ENCODE data around the gene PRELP. TPM values are rescaled to one million over a fixed set of nuclear protein-coding genes. Genes with fewer than 3 reads are reported as not detected.

PRELP gene
- total and polyA plus RNA-seq, 10 of the 15 experiments (the other 5 are each of a cell fraction or from before 2014, with no cell fraction given): 0.03 to 0.05 TPM; not detected in 8

DNA sequence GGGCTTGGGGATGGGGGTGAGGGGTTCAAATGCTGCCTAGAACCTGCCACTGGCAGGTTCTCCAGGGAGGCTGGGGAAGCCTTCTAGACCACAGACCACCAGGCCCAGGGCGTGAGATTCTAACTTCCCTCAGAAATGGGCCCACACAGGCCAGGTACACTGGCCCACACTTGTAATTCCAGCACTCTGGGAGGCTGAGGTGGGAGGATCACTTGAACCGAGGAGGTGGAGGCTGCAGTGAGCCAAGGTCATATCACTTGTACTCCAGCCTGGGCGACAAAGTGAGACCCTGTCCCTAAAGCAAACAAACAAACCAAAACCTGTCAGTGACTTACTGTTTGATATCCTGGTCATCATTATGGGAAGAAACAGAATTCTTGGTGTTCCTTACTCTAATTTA lies 50.1 kb downstream of the PRELP start:
- WGBS (ENCODE audit: insufficient coverage, insufficient replicate concordance, low lambda C conversion rate, missing lambda C conversion rate): 6% methylated on average over 3 of the region's 3 CpGs
- TF ChIP-seq RAD21 (IDR thresholded peaks at IDR 0.05; ENCODE audit: insufficient read depth, low read depth, low read length): no peak
- TF ChIP-seq, protein P1, sequence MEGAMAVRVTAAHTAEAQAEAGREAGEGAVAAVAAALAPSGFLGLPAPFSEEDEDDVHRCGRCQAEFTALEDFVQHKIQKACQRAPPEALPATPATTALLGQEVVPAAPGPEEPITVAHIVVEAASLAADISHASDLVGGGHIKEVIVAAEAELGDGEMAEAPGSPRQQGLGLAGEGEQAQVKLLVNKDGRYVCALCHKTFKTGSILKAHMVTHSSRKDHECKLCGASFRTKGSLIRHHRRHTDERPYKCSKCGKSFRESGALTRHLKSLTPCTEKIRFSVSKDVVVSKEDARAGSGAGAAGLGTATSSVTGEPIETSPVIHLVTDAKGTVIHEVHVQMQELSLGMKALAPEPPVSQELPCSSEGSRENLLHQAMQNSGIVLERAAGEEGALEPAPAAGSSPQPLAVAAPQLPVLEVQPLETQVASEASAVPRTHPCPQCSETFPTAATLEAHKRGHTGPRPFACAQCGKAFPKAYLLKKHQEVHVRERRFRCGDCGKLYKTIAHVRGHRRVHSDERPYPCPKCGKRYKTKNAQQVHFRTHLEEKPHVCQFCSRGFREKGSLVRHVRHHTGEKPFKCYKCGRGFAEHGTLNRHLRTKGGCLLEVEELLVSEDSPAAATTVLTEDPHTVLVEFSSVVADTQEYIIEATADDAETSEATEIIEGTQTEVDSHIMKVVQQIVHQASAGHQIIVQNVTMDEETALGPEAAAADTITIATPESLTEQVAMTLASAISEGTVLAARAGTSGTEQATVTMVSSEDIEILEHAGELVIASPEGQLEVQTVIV (IDR thresholded peaks at IDR 0.05; ENCODE audit: borderline replicate concordance, partially characterized antibody): no peak
- TF ChIP-seq MYB (IDR thresholded peaks at IDR 0.05; ENCODE audit: borderline replicate concordance, low read depth, low read length): no peak
- no peak for TF ChIP-seq POLR2AphosphoS5 (IDR thresholded peaks at IDR 0.05; ENCODE audit: low read length)
- no peak for TF ChIP-seq HDGF (IDR thresholded peaks at IDR 0.05)
- TF ChIP-seq, protein P2, sequence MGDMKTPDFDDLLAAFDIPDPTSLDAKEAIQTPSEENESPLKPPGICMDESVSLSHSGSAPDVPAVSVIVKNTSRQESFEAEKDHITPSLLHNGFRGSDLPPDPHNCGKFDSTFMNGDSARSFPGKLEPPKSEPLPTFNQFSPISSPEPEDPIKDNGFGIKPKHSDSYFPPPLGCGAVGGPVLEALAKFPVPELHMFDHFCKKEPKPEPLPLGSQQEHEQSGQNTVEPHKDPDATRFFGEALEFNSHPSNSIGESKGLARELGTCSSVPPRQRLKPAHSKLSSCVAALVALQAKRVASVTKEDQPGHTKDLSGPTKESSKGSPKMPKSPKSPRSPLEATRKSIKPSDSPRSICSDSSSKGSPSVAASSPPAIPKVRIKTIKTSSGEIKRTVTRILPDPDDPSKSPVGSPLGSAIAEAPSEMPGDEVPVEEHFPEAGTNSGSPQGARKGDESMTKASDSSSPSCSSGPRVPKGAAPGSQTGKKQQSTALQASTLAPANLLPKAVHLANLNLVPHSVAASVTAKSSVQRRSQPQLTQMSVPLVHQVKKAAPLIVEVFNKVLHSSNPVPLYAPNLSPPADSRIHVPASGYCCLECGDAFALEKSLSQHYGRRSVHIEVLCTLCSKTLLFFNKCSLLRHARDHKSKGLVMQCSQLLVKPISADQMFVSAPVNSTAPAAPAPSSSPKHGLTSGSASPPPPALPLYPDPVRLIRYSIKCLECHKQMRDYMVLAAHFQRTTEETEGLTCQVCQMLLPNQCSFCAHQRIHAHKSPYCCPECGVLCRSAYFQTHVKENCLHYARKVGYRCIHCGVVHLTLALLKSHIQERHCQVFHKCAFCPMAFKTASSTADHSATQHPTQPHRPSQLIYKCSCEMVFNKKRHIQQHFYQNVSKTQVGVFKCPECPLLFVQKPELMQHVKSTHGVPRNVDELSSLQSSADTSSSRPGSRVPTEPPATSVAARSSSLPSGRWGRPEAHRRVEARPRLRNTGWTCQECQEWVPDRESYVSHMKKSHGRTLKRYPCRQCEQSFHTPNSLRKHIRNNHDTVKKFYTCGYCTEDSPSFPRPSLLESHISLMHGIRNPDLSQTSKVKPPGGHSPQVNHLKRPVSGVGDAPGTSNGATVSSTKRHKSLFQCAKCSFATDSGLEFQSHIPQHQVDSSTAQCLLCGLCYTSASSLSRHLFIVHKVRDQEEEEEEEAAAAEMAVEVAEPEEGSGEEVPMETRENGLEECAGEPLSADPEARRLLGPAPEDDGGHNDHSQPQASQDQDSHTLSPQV (IDR thresholded peaks at IDR 0.05): no peak
- TF ChIP-seq ZNF384 (IDR thresholded peaks at IDR 0.05; ENCODE audit: borderline replicate concordance, low read depth, low read length): no peak
- TF ChIP-seq, protein P3, sequence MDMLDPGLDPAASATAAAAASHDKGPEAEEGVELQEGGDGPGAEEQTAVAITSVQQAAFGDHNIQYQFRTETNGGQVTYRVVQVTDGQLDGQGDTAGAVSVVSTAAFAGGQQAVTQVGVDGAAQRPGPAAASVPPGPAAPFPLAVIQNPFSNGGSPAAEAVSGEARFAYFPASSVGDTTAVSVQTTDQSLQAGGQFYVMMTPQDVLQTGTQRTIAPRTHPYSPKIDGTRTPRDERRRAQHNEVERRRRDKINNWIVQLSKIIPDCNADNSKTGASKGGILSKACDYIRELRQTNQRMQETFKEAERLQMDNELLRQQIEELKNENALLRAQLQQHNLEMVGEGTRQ (IDR thresholded peaks at IDR 0.05; ENCODE audit: borderline replicate concordance, low read depth, low read length): no peak
- no peak for TF ChIP-seq WRNIP1 (IDR thresholded peaks at IDR 0.05; ENCODE audit: borderline replicate concordance, low read depth, low read length)
- TF ChIP-seq, protein P4, sequence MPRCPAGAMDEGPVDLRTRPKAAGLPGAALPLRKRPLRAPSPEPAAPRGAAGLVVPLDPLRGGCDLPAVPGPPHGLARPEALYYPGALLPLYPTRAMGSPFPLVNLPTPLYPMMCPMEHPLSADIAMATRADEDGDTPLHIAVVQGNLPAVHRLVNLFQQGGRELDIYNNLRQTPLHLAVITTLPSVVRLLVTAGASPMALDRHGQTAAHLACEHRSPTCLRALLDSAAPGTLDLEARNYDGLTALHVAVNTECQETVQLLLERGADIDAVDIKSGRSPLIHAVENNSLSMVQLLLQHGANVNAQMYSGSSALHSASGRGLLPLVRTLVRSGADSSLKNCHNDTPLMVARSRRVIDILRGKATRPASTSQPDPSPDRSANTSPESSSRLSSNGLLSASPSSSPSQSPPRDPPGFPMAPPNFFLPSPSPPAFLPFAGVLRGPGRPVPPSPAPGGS (IDR thresholded peaks at IDR 0.05; ENCODE audit: borderline replicate concordance, insufficient read depth, low read depth, low read length, poor library complexity, severe bottlenecking): no peak
- TF ChIP-seq SMAD1 (IDR thresholded peaks at IDR 0.05; ENCODE audit: low read depth, partially characterized antibody): no peak
- no peak for TF ChIP-seq SMC3 (IDR thresholded peaks at IDR 0.05; ENCODE audit: borderline replicate concordance, low read length)
- Histone ChIP-seq H3K36me3 (ENCODE audit: control insufficient read depth in 2 of 2, insufficient read depth in 2 of 2, low read length in 1 of 2) (no peaks in the 10 kb centered on the region), H3K9ac (ENCODE audit: control insufficient read depth, insufficient read depth, low read length) (no peak overlapping the region), H3K4me3 (no peak overlapping the region), H3K27ac (ENCODE audit: control insufficient read depth, insufficient read depth) (no peak overlapping the region), H3K4me1 (ENCODE audit: control insufficient read depth, insufficient read depth, low read length) (no peaks in the 10 kb centered on the region), H3K27me3 (replicated peaks in 1 of 2; ENCODE audit: control insufficient read depth in 2 of 2, insufficient read depth in 2 of 2, low read length in 1 of 2) (no peaks in the 10 kb centered on the region; a peak in 2 of 4 replicates), H3K9me3 (replicated peaks; ENCODE audit: control insufficient read depth, insufficient read depth, low read length) (no peaks in the 10 kb centered on the region), H3K79me2 (ENCODE audit: control insufficient read depth, insufficient read depth, low read length) (no peaks in the 10 kb centered on the region), H3K4me2 (ENCODE audit: control insufficient read depth, insufficient read depth) (no peak overlapping the region), H4K20me1 (ENCODE audit: control insufficient read depth, insufficient read depth) (no peaks in the 10 kb centered on the region), H2AFZ (ENCODE audit: control insufficient read depth, low read depth, low read length) (no peak overlapping the region)
- no peak for FAIRE-seq
- SMC1A ChIA-PET (ENCODE audit: uncharacterized antibody, unreplicated experiment): no interaction called here
- POLR2A ChIA-PET: interaction anchor here (0.6 kb wide), 1 partner anchor 226 kb away, joined by 9 read pairs; no protein-coding TSS in a partner anchor
- in situ Hi-C loops (cut with MboI) (no loop called here), intact Hi-C loops (cut with micrococcal nuclease; ENCODE audit: unreplicated experiment) (no loop called here)
- ATAC-seq: no peak
- no peak for DNase-seq (ENCODE audit: low read depth, low spot score)
- no TSS peak for BruUV-seq (replicated peaks)
- RAD21 ChIA-PET (ENCODE audit: unreplicated experiment): no interaction called here
- CTCF ChIA-PET: no interaction called here

Data from GM12878 (cell line).